GM06990 (cell line): ENCODE results near the gene ARHGAP11A.

Source experiments
- DNase-seq: peaks from one replicate; pipeline ENCODE4 v3.0.0-alpha.2; 2011; ENCODE audit not compliant: insufficient read length; ENCODE audit errors: extremely low read depth
- H3K27me3 ChIP-seq: replicated peaks from 2 replicates; pipeline ENCODE4 v1.6.0; 2011; ENCODE audit warnings: low read length; ENCODE audit not compliant: control insufficient read depth, insufficient read depth
- H3K36me3 ChIP-seq: 2 replicates; pipeline ENCODE4 v1.5.1; 2011; ENCODE audit warnings: low read length; ENCODE audit not compliant: control insufficient read depth, insufficient read depth
- H3K4me3 ChIP-seq: replicated peaks from 2 replicates; pipeline ENCODE4 v1.5.1; 2011; ENCODE audit warnings: low read depth, mild to moderate bottlenecking, control low read depth, low read length
- TF ChIP-seq, protein P1 (sequence below): IDR thresholded peaks from 2 replicates; pipeline ENCODE4 v1.5.1; 2011; ENCODE audit warnings: low read length, control low read depth, mild to moderate bottlenecking, inconsistent platforms; ENCODE audit not compliant: insufficient read depth, poor library complexity, severe bottlenecking

The ARHGAP11A gene

DNA sequence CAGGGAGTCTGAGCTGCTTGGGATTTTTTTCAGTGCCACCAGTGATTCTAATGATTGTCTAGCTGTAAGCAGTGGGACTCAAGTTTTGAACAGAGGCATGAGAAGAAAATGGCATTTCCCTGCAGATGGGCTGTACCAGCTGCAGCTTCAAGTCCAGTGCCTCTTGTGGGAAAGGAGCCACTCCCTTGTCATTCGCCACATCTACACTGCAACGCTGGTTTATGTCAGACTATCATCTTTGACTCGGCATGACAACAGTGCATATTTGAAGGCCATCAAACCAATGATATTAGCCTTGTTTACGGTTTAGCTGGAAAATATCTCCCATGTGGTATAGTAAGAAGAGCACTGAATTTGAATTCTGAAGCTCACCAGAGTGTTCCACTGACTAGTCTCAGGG is 48.4 kb downstream of the ARHGAP11A start:
- Histone ChIP-seq H3K36me3 (peaks cover 4% of the 10 kb centered on the region), H3K27me3 (no peaks in the 10 kb centered on the region), H3K4me3 (no peak overlapping the region)
- DNase-seq: no peak
- TF ChIP-seq, protein P1, sequence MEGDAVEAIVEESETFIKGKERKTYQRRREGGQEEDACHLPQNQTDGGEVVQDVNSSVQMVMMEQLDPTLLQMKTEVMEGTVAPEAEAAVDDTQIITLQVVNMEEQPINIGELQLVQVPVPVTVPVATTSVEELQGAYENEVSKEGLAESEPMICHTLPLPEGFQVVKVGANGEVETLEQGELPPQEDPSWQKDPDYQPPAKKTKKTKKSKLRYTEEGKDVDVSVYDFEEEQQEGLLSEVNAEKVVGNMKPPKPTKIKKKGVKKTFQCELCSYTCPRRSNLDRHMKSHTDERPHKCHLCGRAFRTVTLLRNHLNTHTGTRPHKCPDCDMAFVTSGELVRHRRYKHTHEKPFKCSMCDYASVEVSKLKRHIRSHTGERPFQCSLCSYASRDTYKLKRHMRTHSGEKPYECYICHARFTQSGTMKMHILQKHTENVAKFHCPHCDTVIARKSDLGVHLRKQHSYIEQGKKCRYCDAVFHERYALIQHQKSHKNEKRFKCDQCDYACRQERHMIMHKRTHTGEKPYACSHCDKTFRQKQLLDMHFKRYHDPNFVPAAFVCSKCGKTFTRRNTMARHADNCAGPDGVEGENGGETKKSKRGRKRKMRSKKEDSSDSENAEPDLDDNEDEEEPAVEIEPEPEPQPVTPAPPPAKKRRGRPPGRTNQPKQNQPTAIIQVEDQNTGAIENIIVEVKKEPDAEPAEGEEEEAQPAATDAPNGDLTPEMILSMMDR: no peak

DNA sequence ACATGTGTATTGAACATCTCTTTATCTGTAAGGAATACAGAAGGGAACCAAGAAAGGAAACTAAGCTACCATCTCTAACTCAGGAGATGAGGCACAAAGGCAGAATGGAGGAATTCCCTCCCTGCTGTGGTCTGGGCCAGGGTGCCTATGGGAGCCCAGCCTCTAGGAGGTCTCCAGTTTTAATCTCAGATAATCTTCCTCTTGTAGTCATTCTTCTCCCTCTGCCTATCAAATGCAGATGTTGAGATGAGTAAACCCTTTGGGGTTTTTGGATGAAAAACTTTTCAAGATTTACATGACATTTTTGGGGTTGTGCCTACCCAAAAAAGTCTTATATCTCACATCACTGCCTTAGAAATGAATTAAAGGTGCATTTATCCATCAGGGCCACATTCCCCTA is 49.5 kb downstream of the ARHGAP11A start:
- TF ChIP-seq, protein P1: no peak
- Histone ChIP-seq H3K4me3 (no peak overlapping the region), H3K27me3 (no peaks in the 10 kb centered on the region), H3K36me3 (peaks cover 1% of the 10 kb centered on the region; the same call in 1 of the 2 replicates)
- DNase-seq: no peak

DNA sequence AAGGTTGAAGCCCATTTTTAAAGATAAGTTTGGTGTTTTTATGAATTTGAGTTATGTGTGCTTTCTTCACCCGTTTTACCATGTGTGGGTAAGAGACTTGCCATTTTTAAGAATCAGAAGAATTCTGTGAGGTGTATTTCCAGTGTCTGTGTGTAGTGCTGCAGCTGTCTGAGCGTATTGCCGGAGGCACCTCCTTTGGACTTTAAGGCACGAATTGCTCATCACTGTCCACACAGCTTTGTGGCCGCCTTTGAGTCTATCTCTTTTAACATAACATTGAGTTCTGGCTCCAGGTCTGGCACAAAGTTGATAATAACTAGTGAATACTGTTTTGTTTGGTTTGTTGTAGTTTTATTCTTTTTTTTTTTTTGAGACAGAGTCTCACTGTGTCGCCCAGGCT is 52.0 kb downstream of the ARHGAP11A start:
- no peaks in the 10 kb centered on the region for H3K27me3 ChIP-seq
- H3K36me3 ChIP-seq: no peaks in the 10 kb centered on the region
- H3K4me3 ChIP-seq: no peak overlapping the region
- DNase-seq: no peak
- TF ChIP-seq, protein P1: no peak

DNA sequence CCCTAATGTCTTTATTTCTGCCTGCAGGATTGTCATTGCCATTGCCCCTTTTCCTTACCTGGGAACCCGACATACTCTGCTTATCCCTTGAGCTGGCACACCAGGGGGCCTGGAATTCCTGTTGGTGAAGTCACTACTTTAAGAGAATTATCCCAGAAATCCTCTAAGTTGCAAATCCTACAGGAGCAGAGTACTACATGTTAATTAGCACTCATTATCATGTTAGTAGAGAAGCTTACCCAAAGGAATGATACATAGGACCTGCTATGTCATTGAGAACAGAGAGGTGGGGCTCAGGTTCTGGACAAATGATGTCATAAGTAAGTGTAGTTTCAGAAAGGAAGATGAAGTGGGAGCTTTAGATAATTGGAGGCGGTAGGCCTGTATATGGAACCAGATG is 53.6 kb downstream of the ARHGAP11A start:
- TF ChIP-seq, protein P1: no peak
- no peaks in the 10 kb centered on the region for H3K27me3 ChIP-seq
- DNase-seq: no peak
- no peak overlapping the region for H3K4me3 ChIP-seq
- no peaks in the 10 kb centered on the region for H3K36me3 ChIP-seq

DNA sequence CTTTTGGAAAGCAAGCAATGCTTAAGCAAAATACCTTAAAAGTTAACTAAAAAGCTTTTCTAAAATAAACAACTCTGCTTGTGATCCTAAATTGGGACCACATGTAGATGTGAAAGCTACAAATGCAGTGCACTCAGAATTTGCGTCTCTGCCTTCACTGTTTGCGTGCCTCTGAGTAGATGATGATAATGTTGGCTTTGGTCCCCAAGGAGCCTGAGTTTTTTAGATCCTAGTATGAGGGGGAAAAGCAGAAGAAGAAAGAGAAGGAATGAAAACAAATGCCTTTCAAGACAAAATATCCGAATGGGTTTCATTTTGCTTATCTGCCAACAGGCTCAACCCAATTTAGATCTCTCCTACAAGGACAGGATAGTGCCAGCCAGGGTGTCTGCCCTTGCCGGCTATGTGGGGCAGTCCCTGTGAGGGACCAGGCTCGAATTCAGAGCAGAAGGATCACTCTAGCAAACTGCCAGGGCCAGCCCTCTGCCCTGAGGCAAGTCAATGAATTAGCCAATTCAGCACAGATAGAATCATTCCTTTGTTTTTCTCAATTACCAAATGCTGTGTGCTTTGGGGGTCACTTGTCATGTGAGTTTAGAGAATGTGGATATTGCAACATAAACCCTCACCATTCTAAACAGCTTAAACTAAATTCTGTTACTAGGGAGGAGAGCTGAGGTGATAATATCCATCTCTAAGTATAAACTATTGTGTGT is 54.8 kb downstream of the ARHGAP11A start:
- no peak for DNase-seq
- TF ChIP-seq, protein P1: no peak
- H3K4me3 ChIP-seq: no peak overlapping the region
- H3K36me3 ChIP-seq: no peaks in the 10 kb centered on the region
- H3K27me3 ChIP-seq: no peaks in the 10 kb centered on the region

DNA sequence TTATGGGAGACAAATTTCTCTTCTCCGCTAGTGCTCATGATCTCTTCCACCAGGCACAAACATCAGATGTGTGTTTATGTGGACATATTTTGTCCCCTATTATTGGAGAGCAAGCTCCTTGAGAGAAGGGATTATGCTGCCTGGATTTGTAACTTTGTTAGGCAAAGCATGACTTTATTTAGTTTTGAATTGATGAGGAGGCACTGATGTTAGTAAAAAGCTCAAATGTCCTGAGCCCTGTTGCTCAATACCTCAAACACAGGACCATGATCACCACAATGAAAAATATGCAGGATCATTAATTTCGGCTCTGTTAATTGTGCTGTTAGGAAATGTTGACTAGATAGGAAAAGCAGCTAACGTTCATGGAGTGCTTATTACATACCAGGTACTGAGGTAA is 55.3 kb downstream of the ARHGAP11A start:
- no peaks in the 10 kb centered on the region for H3K27me3 ChIP-seq
- H3K4me3 ChIP-seq: no peak overlapping the region
- H3K36me3 ChIP-seq: no peaks in the 10 kb centered on the region
- TF ChIP-seq, protein P1: no peak
- DNase-seq: no peak
